GM12878 (cell line): ENCODE results near the gene IRGQ. TPM values are rescaled to one million over a fixed set of nuclear protein-coding genes. Genes with fewer than 3 reads are reported as not detected.
"Not testable (repeated sequence)": the region's sequence is repeated elsewhere in the genome, so short reads cannot be mapped to it uniquely, and the experiment has no call there.

Experiments
- ATAC-seq: fragments of 200-7000 bp; cut with Tn5 transposase; 3 replicates; pipeline ENCODE4 v1.9.1; 2020; ENCODE audit warnings: mild to moderate bottlenecking, moderate library complexity
- BruUV-seq: library from RNA; stranded (reverse); fragments of 400-500 nt; replicated peaks from 2 replicates; lab custom pipeline; 2021; lab: Mats Ljungman, UMichigan
- CTCF ChIA-PET: fragments of 300-600 bp; sonication (Branson Sonifier 250); formaldehyde crosslinking; extraction: SDS; loops from one replicate; lab custom pipeline; 2021; ENCODE audit warnings: inconsistent platforms; lab: Yijun Ruan, JAX
- POLR2A ChIA-PET: fragments of 350-600 bp; formaldehyde crosslinking; extraction: SDS; loops from one replicate; lab custom pipeline; 2021; ENCODE audit warnings: inconsistent platforms; lab: Charles Lee
- RAD21 ChIA-PET: fragments of 300-600 bp; sonication (Branson Sonifier 250); formaldehyde crosslinking; loops from one replicate; lab custom pipeline; 2023; ENCODE audit warnings: antibody characterized with exemption; ENCODE audit not compliant: unreplicated experiment; lab: Charles Lee
- SMC1A ChIA-PET: fragments of 300-600 bp; sonication (Branson Sonifier 250); formaldehyde crosslinking; loops from one replicate; lab custom pipeline; 2023; ENCODE audit not compliant: unreplicated experiment, uncharacterized antibody; lab: Charles Lee
- DNase-seq: peaks from one replicate; pipeline ENCODE4 v3.0.0-alpha.2; 2011; ENCODE audit warnings: low read depth, low spot score
- FAIRE-seq: peaks from 3 replicates; lab custom pipeline; 2011; peaks lifted over from hg19 to GRCh38; lab: Jason Lieb, UNC
- H2AFZ ChIP-seq: 2 replicates; pipeline ENCODE4 v1.6.0; 2011; ENCODE audit warnings: low read depth, low read length, control low read depth; ENCODE audit not compliant: control insufficient read depth
- H3K27ac ChIP-seq: 2 replicates; pipeline ENCODE4 v1.5.1; 2011; ENCODE audit warnings: control low read depth; ENCODE audit not compliant: control insufficient read depth, insufficient read depth
- H3K27me3 ChIP-seq, 2 experiments: replicated peaks in 1 of 2; 2 replicates each; pipeline versions ENCODE4 v1.6.0 to v1.6.1; 2011; ENCODE audit warnings: low read length in 1 of 2; ENCODE audit not compliant: control insufficient read depth in 2 of 2, insufficient read depth in 2 of 2
- H3K36me3 ChIP-seq, 2 experiments: 2 replicates each; pipeline ENCODE4 v1.5.1; 2011; ENCODE audit warnings: low read length in 1 of 2; ENCODE audit not compliant: control insufficient read depth in 2 of 2, insufficient read depth in 2 of 2
- H3K4me1 ChIP-seq: 2 replicates; pipeline ENCODE4 v1.6.1; 2011; ENCODE audit warnings: mild to moderate bottlenecking, low read length, moderate library complexity, mixed read lengths; ENCODE audit not compliant: control insufficient read depth, insufficient read depth
- H3K4me2 ChIP-seq: 2 replicates; pipeline ENCODE4 v1.6.0; 2011; ENCODE audit warnings: control low read depth; ENCODE audit not compliant: control insufficient read depth, insufficient read depth
- H3K4me3 ChIP-seq: fragments of 200-600 bp; sonication (generic); 2 replicates; pipeline ENCODE4 v1.5.1; 2016
- H3K79me2 ChIP-seq: 2 replicates; pipeline ENCODE4 v1.6.0; 2011; ENCODE audit warnings: low read length; ENCODE audit not compliant: control insufficient read depth, insufficient read depth
- H3K9ac ChIP-seq: 2 replicates; pipeline ENCODE4 v1.8.0; 2011; ENCODE audit warnings: low read length, control low read depth, mixed read lengths; ENCODE audit not compliant: control insufficient read depth, insufficient read depth
- H3K9me3 ChIP-seq: replicated peaks from 3 replicates; pipeline ENCODE4 v1.5.1; 2011; ENCODE audit warnings: mild to moderate bottlenecking, low read length; ENCODE audit not compliant: control insufficient read depth, insufficient read depth
- H4K20me1 ChIP-seq: 2 replicates; pipeline ENCODE4 v1.6.0; 2011; ENCODE audit not compliant: control insufficient read depth, insufficient read depth
- BCL3 ChIP-seq: IDR thresholded peaks from 2 replicates; pipeline ENCODE4 v1.6.1; 2011; ENCODE audit warnings: borderline replicate concordance, low read depth, mild to moderate bottlenecking, moderate library complexity, low read length; ENCODE audit not compliant: insufficient read depth, poor library complexity, severe bottlenecking
- EP300 ChIP-seq, 2 experiments: fragments of 150-350 bp in 1 of 2; IDR thresholded peaks; 2 replicates each; pipeline ENCODE4 v1.6.1; 2011 to 2012; ENCODE audit warnings: low read depth in 2 of 2, low read length in 2 of 2, borderline replicate concordance in 1 of 2, improper control_type of control experiment in 1 of 2, inconsistent platforms in 1 of 2; ENCODE audit not compliant: control insufficient read depth in 1 of 2
- GABPA ChIP-seq: IDR thresholded peaks from 2 replicates; pipeline ENCODE4 v1.6.1; 2014; ENCODE audit warnings: antibody characterized with exemption, low read depth, mild to moderate bottlenecking, inconsistent platforms
- HDAC6 ChIP-seq: fragments of 200-600 bp; sonication (generic); IDR thresholded peaks from one replicate; pipeline ENCODE4 v1.8.0; 2017; ENCODE audit warnings: antibody characterized with exemption; ENCODE audit not compliant: unreplicated experiment
- KDM1A ChIP-seq: fragments of 200-600 bp; sonication (generic); IDR thresholded peaks from 2 replicates; pipeline ENCODE4 v1.6.1; 2016; ENCODE audit warnings: borderline replicate concordance
- NR2C1 ChIP-seq: fragments of 450-650 bp; IDR thresholded peaks from 2 replicates; pipeline ENCODE4 v1.6.1; 2017; ENCODE audit warnings: antibody characterized with exemption, mild to moderate bottlenecking, moderate library complexity
- NR2F1 ChIP-seq: fragments of 450-650 bp; conservative IDR thresholded peaks from 2 replicates; pipeline ENCODE4 v1.6.1; 2017; ENCODE audit warnings: mild to moderate bottlenecking
- PAX8 ChIP-seq: fragments of 450-650 bp; IDR thresholded peaks from 2 replicates; pipeline ENCODE4 v1.6.1; 2017; ENCODE audit warnings: mild to moderate bottlenecking, moderate library complexity
- POU2F2 ChIP-seq: IDR thresholded peaks from 3 replicates; pipeline ENCODE4 v1.6.1; 2011; ENCODE audit warnings: low read depth, mild to moderate bottlenecking, low read length, borderline replicate concordance
- SIX5 ChIP-seq: IDR thresholded peaks from 2 replicates; pipeline ENCODE4 v1.6.1; 2011; ENCODE audit warnings: mild to moderate bottlenecking, low read depth, low read length, moderate library complexity; ENCODE audit not compliant: severe bottlenecking
- SMAD1 ChIP-seq: fragments of 450-650 bp; IDR thresholded peaks from 2 replicates; pipeline ENCODE4 v1.6.1; 2018; ENCODE audit warnings: mild to moderate bottlenecking, low read depth; ENCODE audit not compliant: partially characterized antibody
- SMAD5 ChIP-seq: IDR thresholded peaks from 2 replicates; pipeline ENCODE4 v1.6.1; 2016; ENCODE audit warnings: antibody characterized with exemption, low read depth
- ZBED1 ChIP-seq: IDR thresholded peaks from 2 replicates; pipeline ENCODE4 v1.6.1; 2016; ENCODE audit warnings: borderline replicate concordance
- WGBS: methylation state at CpG from one replicate; pipeline ENCODE4 v1.1.6; 2016; ENCODE audit warnings: low lambda C conversion rate; ENCODE audit not compliant: insufficient replicate concordance, insufficient coverage; ENCODE audit errors: missing lambda C conversion rate; 5-methylcytosine and 5-hydroxymethylcytosine counted together
- in situ Hi-C: fragments of 300-500 bp; cut with MboI; formaldehyde crosslinking; loops from 9 replicates; pipeline ENCODE4 v1.14.3; 2018; ENCODE audit warnings: mixed read lengths
- intact Hi-C: fragments of 100-400 bp; cut with micrococcal nuclease; formaldehyde crosslinking; loops from one replicate; pipeline ENCODE4 v1.14.2; 2022; ENCODE audit not compliant: unreplicated experiment
- polyA plus RNA-seq, 11 experiments: library from polyadenylated mRNA; depleted of rRNA in 4 of 11; unstranded in 6 of 11; stranded (reverse) in 5 of 11; fragments of >200 nt; fragmentation: Nextera tagmentation in 4 of 11; fragmentation: Illumina TruSeq in 1 of 11; extraction: Ambion mirVana in 4 of 11; extraction: Trizol in 1 of 11; gene quantifications; 1 replicate in 1 of 11; 2 replicates in 10 of 11; pipeline versions ENCODE4 v1.2.1 to v1.2.3, GENCODE V29; 2011 to 2016; ENCODE audit warnings: inconsistent platforms in 2 of 11, missing spikeins in 2 of 11, low read depth in 1 of 11
- total RNA-seq, 4 experiments: library from RNA; depleted of rRNA in 3 of 4; stranded (reverse); fragments of >200 nt in 3 of 4; fragmentation: Illumina TruSeq in 1 of 4; extraction: Trizol in 1 of 4; gene quantifications; 2 replicates each; pipeline versions ENCODE4 v1.2.1 to v1.2.3, GENCODE V29; 2013 to 2021

Gene IRGQ
- total and polyA plus RNA-seq, 10 of the 15 experiments (the other 5 are each of a cell fraction or from before 2014, with no cell fraction given), result 3.3 to 20.8 (median 9.0) TPM

GRCh38 chr19:43589277-43589676 lies 6.7 kb downstream of the IRGQ start:
- Histone ChIP-seq H3K27me3 (no peaks in the 10 kb centered on the region), H4K20me1 (no peaks in the 10 kb centered on the region), H3K4me2 (no peak overlapping the region), H3K4me3 (no peak overlapping the region), H3K9me3 (no peaks in the 10 kb centered on the region), H2AFZ (no peak overlapping the region), H3K79me2 (no peaks in the 10 kb centered on the region; the same call in 1 of the 2 replicates), H3K9ac (no peak overlapping the region), H3K4me1 (no peaks in the 10 kb centered on the region), H3K27ac (no peak overlapping the region), H3K36me3 (peaks cover 3 to 6% of the 10 kb centered on the region in 2 experiments; a peak in 3 of 4 replicates)
- intact Hi-C loops (no loop called here), in situ Hi-C loops (no loop called here)
- SMC1A ChIA-PET, result interaction anchor here (1.9 kb wide), 1 partner anchor 34 kb away, joined by 10 read pairs; no protein-coding TSS in a partner anchor
- RAD21 ChIA-PET, result no interaction called here
- TF ChIP-seq EP300 (IDR thresholded peaks at IDR 0.05; ENCODE audit: borderline replicate concordance in 1 of 2, control insufficient read depth in 1 of 2, low read depth in 2 of 2, low read length in 2 of 2) (no peak), POU2F2 (no peak), GABPA (no peak), NR2F1 (no peak), SMAD1 (no peak), HDAC6 (no peak), PAX8 (no peak), BCL3 (no peak), ZBED1 (no peak), SMAD5 (no peak), KDM1A (no peak), NR2C1 (no peak), SIX5 (no peak)
- no peak for ATAC-seq
- CTCF ChIA-PET, result interaction anchor here (0.8 to 1.1 kb wide), 2 partner anchors 34 to 142 kb away, joined by 3 to 6 read pairs; no protein-coding TSS in a partner anchor
- POLR2A ChIA-PET, result no interaction called here
- BruUV-seq, result no TSS peak
- DNase-seq, result no peak
- WGBS, result 98% methylated on average over 5 of the region's 5 CpGs
- FAIRE-seq, result no peak

GRCh38 chr19:43587029-43587428 lies 8.9 kb downstream of the IRGQ start:
- CTCF ChIA-PET, result interaction anchor here (1.0 to 1.2 kb wide), 2 partner anchors 9 to 31 kb away, joined by 3 read pairs; no protein-coding TSS in a partner anchor
- POLR2A ChIA-PET, result not testable (repeated sequence)

More at GRCh38 chr19:43587029-43587428, 8.9 kb downstream of the IRGQ start:
- DNase-seq, H3K4me1 ChIP-seq, H3K4me2 ChIP-seq, H3K27me3 ChIP-seq, H3K4me3 ChIP-seq, H2AFZ ChIP-seq, H3K36me3 ChIP-seq, H4K20me1 ChIP-seq, H3K9ac ChIP-seq, intact Hi-C loops, H3K27ac ChIP-seq, ATAC-seq, in situ Hi-C loops, H3K9me3 ChIP-seq, H3K79me2 ChIP-seq, FAIRE-seq, BruUV-seq, RAD21 ChIA-PET: not testable (repeated sequence)
- WGBS, result 96% methylated on average over 3 of the region's 3 CpGs
- SMC1A ChIA-PET, result interaction anchor here (1.1 kb wide), 1 partner anchor 32 kb away, joined by 3 read pairs; no protein-coding TSS in a partner anchor
